Neural cell (in vitro differentiated cells): ENCODE measurements around the gene NDUFS7. TPM values are rescaled to one million over a fixed set of nuclear protein-coding genes. Genes with fewer than 3 reads are reported as not detected.

Source experiments
- H2AFZ ChIP-seq: fragments of 200-600, 300-800 bp; sonication (generic), shearing (Covaris generic); 2 replicates; pipeline ENCODE4 v1.6.0; 2014; ENCODE audit warnings: low read depth, mild to moderate bottlenecking, antibody characterized with exemption, low read length, moderate library complexity
- H3F3A ChIP-seq: fragments of 200-600 bp; shearing (Covaris generic); 2 replicates; pipeline ENCODE4 v1.6.1; 2016; ENCODE audit warnings: mild to moderate bottlenecking, moderate library complexity, mixed read lengths, antibody characterized with exemption, low read length; ENCODE audit not compliant: insufficient read depth, poor library complexity, severe bottlenecking
- H3K27ac ChIP-seq: fragments of 200-600, 300-800 bp; sonication (generic), shearing (Covaris generic); 2 replicates; pipeline ENCODE4 v1.5.1; 2014; ENCODE audit warnings: mild to moderate bottlenecking, low read length, moderate library complexity
- H3K27me3 ChIP-seq: fragments of 300-800, 200-600 bp; sonication (generic), shearing (Covaris generic); 2 replicates; pipeline ENCODE4 v1.6.0; 2014; ENCODE audit warnings: mild to moderate bottlenecking, low read depth, low read length, moderate library complexity; ENCODE audit not compliant: insufficient read depth
- H3K36me3 ChIP-seq: fragments of 300-800, 200-600 bp; sonication (generic), shearing (Covaris generic); 2 replicates; pipeline ENCODE4 v1.5.1; 2014; ENCODE audit warnings: mild to moderate bottlenecking, antibody characterized with exemption, low read length, moderate library complexity; ENCODE audit not compliant: insufficient read depth
- H3K4me2 ChIP-seq: fragments of 300-800, 200-600 bp; sonication (generic), shearing (Covaris generic); 2 replicates; pipeline ENCODE4 v1.6.0; 2014; ENCODE audit warnings: mild to moderate bottlenecking, low read length
- H3K4me3 ChIP-seq: fragments of 300-800, 200-600 bp; sonication (generic), shearing (Covaris generic); 2 replicates; pipeline ENCODE4 v1.5.1; 2014; ENCODE audit warnings: mild to moderate bottlenecking, low read length, moderate library complexity
- H3K79me2 ChIP-seq: fragments of 200-600 bp; shearing (Covaris generic); replicated peaks from 2 replicates; pipeline ENCODE4 v1.6.0; 2014; ENCODE audit warnings: mild to moderate bottlenecking, low read length, moderate library complexity; ENCODE audit not compliant: insufficient read depth
- H3K9ac ChIP-seq: fragments of 300-800, 200-600 bp; sonication (generic), shearing (Covaris generic); 2 replicates; pipeline ENCODE4 v1.6.1; 2016; ENCODE audit warnings: mild to moderate bottlenecking, low read length, mixed read lengths
- H3K9me2 ChIP-seq: fragments of 200-600 bp; shearing (Covaris generic); 2 replicates; pipeline ENCODE4 v1.6.1; 2016; ENCODE audit warnings: mild to moderate bottlenecking, low read length, mixed read lengths; ENCODE audit not compliant: insufficient read depth
- H3K9me3 ChIP-seq: fragments of 200-600, 300-800 bp; sonication (generic), shearing (Covaris generic); 2 replicates; pipeline ENCODE4 v1.6.1; 2016; ENCODE audit warnings: mild to moderate bottlenecking, mixed run types, low read length, moderate library complexity, mixed read lengths
- H4K20me1 ChIP-seq: fragments of 200-600 bp; shearing (Covaris generic); 2 replicates; pipeline ENCODE4 v1.6.1; 2016; ENCODE audit warnings: mild to moderate bottlenecking, mixed run types; ENCODE audit not compliant: insufficient read depth
- EP300 ChIP-seq: fragments of 450-650 bp; conservative IDR thresholded peaks from 2 replicates; pipeline ENCODE4 v1.6.1; 2014; ENCODE audit warnings: antibody characterized with exemption, mild to moderate bottlenecking, moderate library complexity; ENCODE audit not compliant: poor library complexity, severe bottlenecking
- EZH2 ChIP-seq: fragments of 200-600, 300-800 bp; shearing (Covaris generic), sonication (generic); IDR thresholded peaks from 2 replicates; pipeline ENCODE4 v1.6.1; 2014; ENCODE audit warnings: antibody characterized with exemption, low read length, borderline replicate concordance, mild to moderate bottlenecking; ENCODE audit not compliant: insufficient read depth, poor library complexity, severe bottlenecking
- MXI1 ChIP-seq: fragments of 450-650 bp; conservative IDR thresholded peaks from 2 replicates; pipeline ENCODE4 v1.6.1; 2014; ENCODE audit warnings: antibody characterized with exemption, mild to moderate bottlenecking; ENCODE audit not compliant: poor library complexity, severe bottlenecking
- POLR2AphosphoS5 ChIP-seq: IDR thresholded peaks from 2 replicates; pipeline ENCODE4 v1.6.1; 2012
- RAD21 ChIP-seq: fragments of 450-650 bp; conservative IDR thresholded peaks from 2 replicates; pipeline ENCODE4 v1.6.1; 2014; ENCODE audit warnings: antibody characterized with exemption, mild to moderate bottlenecking, moderate library complexity
- REST ChIP-seq: IDR thresholded peaks from 2 replicates; pipeline ENCODE4 v1.6.1; 2012; ENCODE audit warnings: borderline replicate concordance
- SMC3 ChIP-seq: fragments of 450-650 bp; conservative IDR thresholded peaks from 2 replicates; pipeline ENCODE4 v1.6.1; 2014; ENCODE audit warnings: antibody characterized with exemption, mild to moderate bottlenecking, moderate library complexity; ENCODE audit not compliant: poor library complexity
- TAF1 ChIP-seq: IDR thresholded peaks from 2 replicates; pipeline ENCODE4 v1.6.1; 2012; ENCODE audit warnings: low read depth
- polyA plus RNA-seq: library from polyadenylated mRNA; depleted of rRNA; stranded (reverse); fragments of >200 nt; gene quantifications from 2 replicates; pipeline ENCODE4 v1.2.3, GENCODE V29; 2014
- TF ChIP-seq, protein P1 (sequence below): fragments of 450-650 bp; IDR thresholded peaks from 2 replicates; pipeline ENCODE4 v1.5.1; 2014; ENCODE audit warnings: antibody characterized with exemption, mild to moderate bottlenecking, moderate library complexity; ENCODE audit not compliant: poor library complexity, severe bottlenecking

The NDUFS7 gene
- polyA plus RNA-seq, 1 donor from 2014 or later = 196 TPM

DNA sequence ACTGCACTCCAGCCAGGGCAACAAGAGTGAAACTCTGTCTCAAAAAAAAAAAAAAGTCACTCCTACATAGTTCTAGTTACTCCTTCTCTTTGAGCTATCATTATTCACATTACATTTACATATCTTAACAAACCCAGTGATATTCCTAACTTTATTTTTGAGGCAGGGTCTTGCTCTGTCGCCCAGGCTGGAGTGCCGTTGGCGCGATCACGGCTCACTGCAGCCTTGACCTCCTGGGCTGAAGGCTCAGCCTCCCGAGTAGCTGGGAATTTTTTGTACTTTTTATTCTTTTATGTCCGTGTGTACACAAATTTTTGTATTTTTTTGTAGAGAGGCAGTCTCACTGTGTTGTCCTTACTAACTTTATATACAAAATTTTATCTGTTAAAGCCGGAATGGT lies 53.9 kb downstream of the NDUFS7 start:
- Histone ChIP-seq H3F3A (peaks cover 4% of the 10 kb centered on the region), H3K79me2 (peaks cover 14% of the 10 kb centered on the region), H3K4me2 (no peak overlapping the region), H3K36me3 (no peaks in the 10 kb centered on the region), H3K9ac (no peak overlapping the region), H3K27me3 (no peaks in the 10 kb centered on the region), H4K20me1 (peaks cover 4% of the 10 kb centered on the region), H3K9me3 (no peaks in the 10 kb centered on the region), H3K4me3 (no peak overlapping the region), H3K9me2 (no peaks in the 10 kb centered on the region), H3K27ac (no peak overlapping the region), H2AFZ (no peak overlapping the region)
- TF ChIP-seq EP300 (no peak), REST (no peak), POLR2AphosphoS5 (no peak), MXI1 (no peak), TAF1 (no peak), EZH2 (no peak), RAD21 (no peak), SMC3 (no peak)
- TF ChIP-seq, protein P1, sequence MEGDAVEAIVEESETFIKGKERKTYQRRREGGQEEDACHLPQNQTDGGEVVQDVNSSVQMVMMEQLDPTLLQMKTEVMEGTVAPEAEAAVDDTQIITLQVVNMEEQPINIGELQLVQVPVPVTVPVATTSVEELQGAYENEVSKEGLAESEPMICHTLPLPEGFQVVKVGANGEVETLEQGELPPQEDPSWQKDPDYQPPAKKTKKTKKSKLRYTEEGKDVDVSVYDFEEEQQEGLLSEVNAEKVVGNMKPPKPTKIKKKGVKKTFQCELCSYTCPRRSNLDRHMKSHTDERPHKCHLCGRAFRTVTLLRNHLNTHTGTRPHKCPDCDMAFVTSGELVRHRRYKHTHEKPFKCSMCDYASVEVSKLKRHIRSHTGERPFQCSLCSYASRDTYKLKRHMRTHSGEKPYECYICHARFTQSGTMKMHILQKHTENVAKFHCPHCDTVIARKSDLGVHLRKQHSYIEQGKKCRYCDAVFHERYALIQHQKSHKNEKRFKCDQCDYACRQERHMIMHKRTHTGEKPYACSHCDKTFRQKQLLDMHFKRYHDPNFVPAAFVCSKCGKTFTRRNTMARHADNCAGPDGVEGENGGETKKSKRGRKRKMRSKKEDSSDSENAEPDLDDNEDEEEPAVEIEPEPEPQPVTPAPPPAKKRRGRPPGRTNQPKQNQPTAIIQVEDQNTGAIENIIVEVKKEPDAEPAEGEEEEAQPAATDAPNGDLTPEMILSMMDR = no peak

- Histone ChIP-seq H3F3A (peaks cover 4% of the 10 kb centered on the region), H3K9ac (peak within 1 kb of the TSS; percentile 81), H4K20me1 (peaks cover 4% of the 10 kb centered on the region), H3K4me2 (peak within 1 kb of the TSS; percentile 44), H3K9me2 (no peaks in the 10 kb centered on the region), H3K27ac (peak within 1 kb of the TSS; percentile 82), H3K79me2 (peaks cover 14% of the 10 kb centered on the region), H2AFZ (no peak within 1 kb of the TSS), H3K4me3 (peak within 1 kb of the TSS; percentile 96), H3K27me3 (no peaks in the 10 kb centered on the region), H3K36me3 (no peaks in the 10 kb centered on the region), H3K9me3 (no peaks in the 10 kb centered on the region)
- TF ChIP-seq POLR2AphosphoS5 (peak; percentile 98), RAD21 (peak; percentile 58), EP300 (peak; percentile 71), SMC3 (peak; percentile 70), MXI1 (peak; percentile 86), REST (peak; percentile 97), TAF1 (peak; percentile 98), EZH2 (no peak)
- TF ChIP-seq, protein P1 = peak; percentile 98
Observed at GRCh38 chr19:1438035-1438932, 54.6 kb downstream of the NDUFS7 start, which contains the start of gene RPS15. RPS15 (plus strand) TSS chr19:1438396; CDS start chr19:1438426, 30 bp downstream.
